Stimulated activated CD4-positive, alpha-beta T cell treated with anti-CD3 and anti-CD28 coated beads, TNF-alpha, amount 100 ng/mL, for 1 hour (primary cell): ENCODE results near the gene CC2D2A.
"Not testable (repeated sequence)": the region's sequence is repeated elsewhere in the genome, so short reads cannot be mapped to it uniquely, and the experiment has no call there.

Experiments
- DNase-seq, 3 donors: peaks; one replicate each; pipeline ENCODE4 v3.0.0-alpha.2; 2020; ENCODE audit warnings: low read depth in 3 of 3, low spot score in 1 of 3

CC2D2A gene

GRCh38 chr4:15556511-15557092 is 86.9 kb downstream of the CC2D2A start:
- no peak for DNase-seq

GRCh38 chr4:15557786-15558550 is 88.3 kb downstream of the CC2D2A start:
- DNase-seq = no peak

GRCh38 chr4:15558561-15558960 is 88.9 kb downstream of the CC2D2A start:
- no peak for DNase-seq

GRCh38 chr4:15562114-15562513 is 92.4 kb downstream of the CC2D2A start:
- no peak for DNase-seq

GRCh38 chr4:15562623-15563022 is 92.9 kb downstream of the CC2D2A start:
- DNase-seq = no peak

GRCh38 chr4:15563871-15564270 is 94.2 kb downstream of the CC2D2A start:
- no peak for DNase-seq

GRCh38 chr4:15568821-15569220 is 99.1 kb downstream of the CC2D2A start:
- DNase-seq = no peak

GRCh38 chr4:15569746-15570145 is 100.1 kb downstream of the CC2D2A start:
- no peak for DNase-seq

- no peak for DNase-seq
Measured at GRCh38 chr4:15575966-15576365, 106.3 kb downstream of the CC2D2A start.

- no peak for DNase-seq
Measured at GRCh38 chr4:15577508-15577907, 107.8 kb downstream of the CC2D2A start.

- DNase-seq = no peak
Measured at GRCh38 chr4:15584785-15585184, 115.1 kb downstream of the CC2D2A start.

GRCh38 chr4:15585331-15585730 is 115.6 kb downstream of the CC2D2A start:
- DNase-seq = no peak

- no peak for DNase-seq
Measured at GRCh38 chr4:15586066-15586465, 116.4 kb downstream of the CC2D2A start.

- no peak for DNase-seq
Measured at GRCh38 chr4:15587649-15588048, 118.0 kb downstream of the CC2D2A start.

- no peak for DNase-seq
Measured at GRCh38 chr4:15592799-15593198, 123.1 kb downstream of the CC2D2A start.

- DNase-seq = no peak
Measured at GRCh38 chr4:15598644-15599043, 129.0 kb downstream of the CC2D2A start.

- no peak for DNase-seq
Measured at GRCh38 chr4:15600176-15600575, 130.5 kb downstream of the CC2D2A start.

- DNase-seq = no peak
Measured at GRCh38 chr4:15601862-15602261, 132.2 kb downstream of the CC2D2A start.

GRCh38 chr4:15605537-15605936 is 135.9 kb downstream of the CC2D2A start:
- no peak for DNase-seq

GRCh38 chr4:15610855-15611254 is 141.2 kb downstream of the CC2D2A start:
- no peak for DNase-seq

GRCh38 chr4:15612136-15612535 is 142.5 kb downstream of the CC2D2A start:
- DNase-seq = no peak

GRCh38 chr4:15614891-15615290 is 145.2 kb downstream of the CC2D2A start:
- not testable (repeated sequence) for DNase-seq

- DNase-seq = not testable (repeated sequence)
Measured at GRCh38 chr4:15617407-15617806, 147.7 kb downstream of the CC2D2A start.
